T1000 (cell line): ENCODE measurements around the gene TGM6.

ENCODE experiments used
- DNase-seq: peaks from one replicate; lab custom pipeline; 2025; ENCODE audit warnings: mixed read lengths; lab: John Stamatoyannopoulos, UW

The TGM6 gene

DNA sequence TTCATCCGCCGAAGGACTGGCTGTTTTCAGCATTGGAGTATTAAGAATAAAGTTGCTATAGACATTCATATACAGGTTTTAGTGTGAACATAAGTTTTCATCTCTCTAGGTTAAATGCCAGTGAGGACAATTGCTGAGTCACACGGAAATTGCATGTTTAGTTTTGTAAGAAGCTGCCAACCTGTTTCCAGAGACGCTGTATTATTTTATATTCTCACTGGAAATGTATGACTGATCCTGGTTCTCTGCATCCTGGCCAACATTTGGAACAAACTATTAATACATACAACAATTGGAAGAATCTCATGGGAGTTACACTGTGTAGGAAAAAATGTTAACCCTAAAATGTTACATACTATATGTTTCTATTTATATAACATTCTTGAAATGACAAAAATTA is 16.7 kb upstream of the TGM6 start:
- DNase-seq, result no peak

- no peak for DNase-seq
These were observed 15.6 kb upstream of the TGM6 start for GRCh38 chr20:2365091-2365490.

DNA sequence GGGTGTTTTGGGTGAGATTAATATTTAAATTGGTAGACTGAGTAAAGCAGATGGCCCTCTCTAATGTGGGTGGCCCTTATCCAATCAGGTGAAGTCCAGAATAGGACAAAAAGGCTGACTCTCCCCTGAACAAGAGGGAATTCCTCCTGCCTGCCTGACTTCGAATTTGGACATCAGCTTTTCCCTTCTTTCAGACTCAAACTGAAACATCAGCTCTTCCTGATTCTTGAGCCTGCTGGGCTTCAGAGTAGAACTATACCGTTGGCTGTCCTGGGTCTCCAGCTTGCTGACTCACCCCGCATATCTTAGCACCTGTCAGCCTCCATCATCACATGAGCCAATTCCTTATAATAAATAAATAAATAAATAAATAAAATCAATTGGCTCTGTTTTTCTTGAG is 15.0 kb upstream of the TGM6 start:
- no peak for DNase-seq

GRCh38 chr20:2368621-2369020 is 12.1 kb upstream of the TGM6 start:
- DNase-seq, result no peak

GRCh38 chr20:2373098-2373497 is 7.6 kb upstream of the TGM6 start:
- no peak for DNase-seq

- DNase-seq, result no peak
These were observed 6.2 kb upstream of the TGM6 start for GRCh38 chr20:2374346-2375125.

- no peak for DNase-seq
These were observed 1.8 kb upstream of the TGM6 start for GRCh38 chr20:2378893-2379292.

DNA sequence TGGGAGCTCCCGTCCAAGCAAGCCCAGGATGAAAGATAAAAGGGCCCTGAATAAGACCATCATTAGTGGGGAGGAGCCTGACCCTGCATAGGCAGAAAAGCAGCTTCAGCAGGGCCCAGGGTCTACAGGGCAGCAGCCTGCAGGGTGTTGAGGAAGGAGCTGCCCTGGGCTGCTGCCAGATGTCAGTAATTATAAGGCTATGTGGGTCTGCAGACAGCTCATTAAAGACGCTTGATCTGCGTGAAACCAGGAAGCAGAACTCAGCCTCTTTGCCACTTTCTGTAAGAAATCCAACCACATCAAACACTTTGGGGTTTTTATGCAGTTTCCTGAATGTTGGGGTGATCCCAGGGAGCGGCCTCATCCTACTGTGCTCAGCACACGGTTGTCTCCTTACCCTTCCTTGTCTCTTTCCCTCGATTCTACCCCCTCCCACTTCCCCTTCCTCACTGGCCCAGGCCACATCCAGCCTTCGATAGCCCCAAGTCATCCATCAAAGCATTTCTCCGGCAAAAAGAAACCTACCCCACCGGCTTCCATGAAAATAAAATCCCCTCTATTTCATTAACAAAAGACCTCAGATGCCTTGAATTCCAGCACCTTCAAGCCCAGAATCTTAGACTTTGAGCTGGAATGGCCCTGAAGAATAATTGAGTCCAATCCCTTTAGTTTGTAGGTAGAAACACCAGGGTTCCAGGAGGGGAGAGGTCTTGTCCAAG is 1.0 kb upstream of the TGM6 start:
- no peak for DNase-seq

- no peak for DNase-seq
These were observed 602 bp downstream of the TGM6 start for GRCh38 chr20:2381303-2381702.

DNA sequence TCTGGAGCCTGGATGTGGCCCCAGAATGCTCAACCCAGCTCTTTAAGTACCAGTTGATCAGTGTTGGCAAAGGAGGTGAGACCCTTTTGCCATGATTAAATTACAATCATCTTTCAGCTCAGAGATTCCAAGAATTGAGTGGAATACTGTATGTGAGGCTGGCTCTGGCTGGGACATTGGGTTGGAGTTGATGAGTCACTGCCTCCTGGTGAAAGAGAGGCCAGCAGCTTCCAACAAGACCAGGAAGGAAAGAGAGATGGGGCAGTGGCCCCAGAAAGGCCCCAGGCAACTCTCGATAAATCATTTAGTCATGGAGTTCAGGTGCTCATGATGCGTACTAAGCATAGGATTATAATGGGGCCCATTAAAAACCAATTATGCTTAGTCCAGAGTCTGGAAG is 2.1 kb downstream of the TGM6 start:
- DNase-seq, result no peak

GRCh38 chr20:2385026-2385425 is 4.3 kb downstream of the TGM6 start:
- DNase-seq, result no peak

DNA sequence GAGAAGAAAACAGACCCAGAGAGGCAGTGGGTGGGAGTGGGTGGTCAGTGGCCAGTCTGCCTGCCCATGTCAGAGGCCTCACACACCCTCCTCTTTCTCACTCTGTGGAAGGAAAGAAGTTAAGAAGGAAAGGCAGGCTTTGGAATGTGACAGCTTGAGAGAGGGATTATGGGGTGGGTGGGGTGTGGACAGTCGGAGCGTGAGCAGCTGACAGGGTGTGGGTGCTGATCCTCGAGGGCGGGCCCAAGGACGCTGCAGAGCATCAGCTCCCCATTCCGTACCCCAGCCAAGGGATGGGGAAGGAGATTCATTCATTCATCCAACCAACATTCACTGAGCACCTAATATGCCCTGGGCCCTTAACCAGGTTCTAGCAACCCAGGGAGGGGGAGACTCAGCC is 4.8 kb downstream of the TGM6 start:
- no peak for DNase-seq

DNA sequence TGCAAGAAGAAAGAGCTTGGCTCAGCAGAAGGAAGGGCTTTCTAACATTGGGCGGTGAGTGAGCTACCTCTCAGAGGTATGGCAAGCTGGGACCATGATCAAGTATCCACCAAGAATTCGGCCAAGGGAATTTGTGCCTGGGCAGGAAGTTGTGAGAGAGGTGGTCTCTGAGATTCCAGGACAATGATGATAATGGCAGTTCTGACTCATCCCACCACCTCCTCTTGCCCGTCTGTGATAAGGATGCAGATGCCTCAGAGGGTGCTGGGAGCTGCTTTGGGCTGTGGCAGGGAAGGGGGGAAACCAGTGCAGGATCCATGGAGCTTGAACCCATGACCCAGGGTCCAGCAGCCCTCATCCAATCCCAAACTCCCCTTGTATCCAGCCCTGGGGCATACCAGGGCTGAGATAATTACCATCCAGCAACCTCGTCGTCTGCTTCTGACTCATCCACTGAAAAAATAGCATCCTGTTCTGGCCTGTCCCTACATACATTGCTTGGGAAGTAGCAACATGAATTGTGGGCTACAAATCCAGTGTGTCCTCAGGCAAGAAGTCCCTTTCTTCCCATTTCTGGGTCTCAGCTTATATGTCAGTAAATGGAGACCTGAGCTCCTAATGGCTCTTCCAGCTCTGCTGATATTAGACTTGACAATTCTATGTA is 5.9 kb downstream of the TGM6 start:
- no peak for DNase-seq

GRCh38 chr20:2387180-2387577 is 6.5 kb downstream of the TGM6 start:
- no peak for DNase-seq

GRCh38 chr20:2387580-2387979 is 6.9 kb downstream of the TGM6 start:
- no peak for DNase-seq

GRCh38 chr20:2390951-2391675 is 10.4 kb downstream of the TGM6 start:
- DNase-seq, result no peak

GRCh38 chr20:2394411-2395055 is 13.8 kb downstream of the TGM6 start:
- DNase-seq, result no peak

GRCh38 chr20:2395136-2395535 is 14.4 kb downstream of the TGM6 start:
- DNase-seq, result no peak

DNA sequence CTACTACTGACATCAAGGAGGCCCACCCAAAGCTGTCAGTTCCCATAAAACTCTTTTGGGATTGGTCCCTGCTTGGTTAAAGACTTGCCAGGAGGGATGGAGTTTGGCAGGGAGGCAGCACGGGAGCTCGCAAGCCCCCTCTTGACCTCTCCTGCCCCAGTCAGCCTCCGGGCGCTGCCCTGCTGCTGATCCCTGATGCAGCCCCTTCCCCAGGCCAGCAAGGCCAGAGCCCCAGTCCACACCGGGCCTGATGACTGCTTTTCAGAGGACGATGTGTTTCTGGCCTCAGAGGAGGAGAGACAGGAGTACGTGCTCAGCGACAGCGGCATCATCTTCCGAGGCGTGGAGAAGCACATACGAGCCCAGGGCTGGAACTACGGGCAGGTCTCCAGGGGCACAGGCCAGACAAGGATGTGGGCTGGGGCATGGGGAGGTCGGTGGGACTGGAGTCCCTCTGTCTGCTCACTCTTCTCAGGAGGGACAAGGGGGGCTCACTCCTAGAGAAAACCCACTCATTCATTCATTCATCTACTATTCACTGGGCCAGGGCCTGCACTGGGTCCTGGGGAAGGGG is 15.6 kb downstream of the TGM6 start:
- DNase-seq, result no peak

DNA sequence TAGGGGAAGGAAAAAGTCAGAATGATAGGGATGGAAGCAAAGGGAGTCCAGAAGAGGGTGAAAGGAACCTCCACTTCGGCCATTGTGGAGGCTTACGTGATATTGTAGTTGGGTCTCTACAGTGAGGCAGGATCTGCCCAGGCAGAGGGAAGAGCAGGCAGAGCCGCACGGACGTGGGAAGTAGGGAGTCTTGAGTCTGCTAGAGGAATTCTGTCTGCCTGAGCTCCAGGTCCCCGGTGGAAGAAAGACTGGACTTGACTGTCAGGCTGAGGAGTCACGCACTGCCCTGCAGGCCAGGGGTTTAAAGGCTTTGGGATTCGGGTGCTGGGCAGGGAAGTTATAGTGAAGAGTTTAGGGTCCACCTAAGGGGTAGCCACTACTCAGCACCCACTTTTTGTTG is 16.4 kb downstream of the TGM6 start:
- DNase-seq, result no peak

GRCh38 chr20:2397595-2398145 is 17.0 kb downstream of the TGM6 start:
- no peak for DNase-seq
